NOMO-1 treated with DMSO at 0.1 percent for 48 hours (cell line): Measurements from ENCODE around the gene WDFY4.

ENCODE experiments used
- DNase-seq: peaks from one replicate; lab custom pipeline; 2025; ENCODE audit not compliant: unreplicated experiment; lab: John Stamatoyannopoulos, UW

WDFY4 gene

DNA sequence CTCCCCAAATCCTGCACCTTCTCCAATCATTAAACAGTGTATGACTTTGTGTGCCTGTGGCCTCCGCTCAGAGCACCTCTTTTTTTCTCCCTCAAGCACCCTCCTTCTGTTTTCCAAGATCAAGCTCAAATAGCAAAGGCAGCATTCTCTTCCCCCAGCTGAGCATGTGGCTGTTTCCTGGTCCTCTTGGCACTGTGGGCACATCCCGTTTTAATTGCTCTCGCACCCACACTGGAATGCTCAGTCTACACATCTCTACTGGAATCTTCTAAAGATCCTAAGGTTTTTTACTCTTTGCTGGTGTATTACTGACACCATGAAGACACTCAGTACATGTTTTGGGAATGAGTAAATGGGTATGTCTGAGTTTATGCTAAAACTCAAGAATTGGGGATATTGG is 107.4 kb downstream of the WDFY4 start:
- DNase-seq = no peak

GRCh38 chr10:48792687-48793096 is 108.0 kb downstream of the WDFY4 start:
- no peak for DNase-seq

GRCh38 chr10:48794074-48794473 is 109.4 kb downstream of the WDFY4 start:
- DNase-seq = no peak

GRCh38 chr10:48796713-48797245 is 112.1 kb downstream of the WDFY4 start:
- DNase-seq = no peak

DNA sequence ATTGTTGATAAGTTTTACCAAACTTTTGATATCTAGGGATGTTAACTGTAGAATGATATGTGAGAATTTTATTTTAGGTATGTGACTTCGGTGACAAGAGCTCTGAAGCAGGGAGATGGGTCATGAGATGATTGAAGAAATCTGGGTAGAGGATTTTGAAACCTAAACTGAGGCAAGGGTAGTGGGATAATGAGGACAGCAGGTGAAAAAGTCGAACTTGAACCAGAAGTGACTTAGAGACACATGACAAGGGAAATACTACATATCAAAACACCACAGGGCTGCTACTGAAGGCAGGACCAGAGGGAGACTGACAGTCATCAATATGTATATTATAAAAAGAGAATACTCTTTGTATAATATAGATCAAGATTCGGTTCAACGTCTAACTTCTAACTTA is 113.2 kb downstream of the WDFY4 start:
- DNase-seq = no peak

DNA sequence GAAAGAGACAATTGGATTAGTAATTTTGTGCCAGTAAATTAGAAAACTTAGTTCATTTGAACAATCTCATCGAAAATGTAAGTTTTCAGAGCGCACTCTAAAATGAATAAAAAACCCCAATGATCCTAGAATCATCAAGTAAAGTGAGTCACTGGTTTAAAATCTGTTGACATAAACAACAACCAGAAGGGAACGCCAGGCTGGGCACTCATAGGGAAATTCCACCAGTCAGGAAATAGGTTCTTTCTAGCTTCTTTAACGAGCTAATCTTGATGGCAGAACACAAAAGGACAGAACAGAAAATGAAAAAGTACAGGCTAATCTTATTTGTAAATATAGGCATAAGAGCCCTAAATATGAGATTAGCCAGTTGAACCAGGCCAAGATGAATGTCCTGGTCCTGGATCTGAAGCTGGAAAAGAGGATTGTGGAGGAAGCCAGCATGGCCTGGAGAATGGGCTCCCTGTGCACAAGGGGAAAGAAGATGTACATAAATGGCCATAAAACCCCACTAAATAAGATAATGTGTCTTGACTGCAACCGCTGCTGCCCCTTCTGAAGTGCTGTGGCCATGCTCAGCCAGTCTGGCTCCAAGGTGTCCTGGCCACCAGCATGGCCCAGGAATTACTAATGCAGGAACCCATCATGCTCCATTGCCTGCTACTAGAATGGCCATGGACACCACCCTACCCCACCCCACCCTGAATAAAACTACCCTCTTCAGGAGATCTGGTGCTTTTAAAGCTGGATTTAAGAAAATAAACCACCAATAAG is 114.0 kb downstream of the WDFY4 start:
- no peak for DNase-seq

GRCh38 chr10:48799341-48800006 is 114.8 kb downstream of the WDFY4 start:
- peak; percentile 35 for DNase-seq

DNA sequence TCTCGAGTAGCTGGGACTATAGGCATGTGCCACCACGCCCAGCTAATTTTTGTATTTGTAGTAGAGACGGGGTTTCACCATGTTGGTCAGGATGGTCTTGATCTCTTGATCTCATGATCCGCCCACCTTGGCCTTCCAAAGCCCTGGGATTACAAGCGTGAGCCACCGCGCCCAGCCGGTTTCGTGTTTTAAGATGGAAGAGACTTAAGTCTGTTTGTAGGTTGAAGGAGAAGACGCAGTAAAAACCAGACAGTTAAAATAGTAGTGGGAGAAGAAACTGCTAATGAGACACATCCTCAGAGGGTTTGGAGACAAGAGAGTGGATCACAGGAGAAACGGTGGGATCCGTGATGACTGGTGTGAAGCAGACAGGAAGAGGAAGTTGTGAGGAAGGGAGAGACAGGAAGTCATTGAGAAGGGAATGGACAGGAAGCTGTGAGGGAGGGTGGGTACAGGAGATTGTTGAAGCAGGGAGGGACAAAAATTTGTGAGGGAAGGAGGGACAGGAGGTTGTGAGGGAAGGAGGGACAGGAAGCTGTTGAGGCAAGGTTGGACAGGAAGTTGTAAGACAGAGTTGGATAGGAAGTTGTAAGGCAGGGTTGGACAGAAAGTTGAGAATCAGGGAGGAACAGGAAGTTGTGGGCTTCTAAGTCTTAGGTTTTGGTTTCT is 115.5 kb downstream of the WDFY4 start:
- DNase-seq = peak; percentile 87

DNA sequence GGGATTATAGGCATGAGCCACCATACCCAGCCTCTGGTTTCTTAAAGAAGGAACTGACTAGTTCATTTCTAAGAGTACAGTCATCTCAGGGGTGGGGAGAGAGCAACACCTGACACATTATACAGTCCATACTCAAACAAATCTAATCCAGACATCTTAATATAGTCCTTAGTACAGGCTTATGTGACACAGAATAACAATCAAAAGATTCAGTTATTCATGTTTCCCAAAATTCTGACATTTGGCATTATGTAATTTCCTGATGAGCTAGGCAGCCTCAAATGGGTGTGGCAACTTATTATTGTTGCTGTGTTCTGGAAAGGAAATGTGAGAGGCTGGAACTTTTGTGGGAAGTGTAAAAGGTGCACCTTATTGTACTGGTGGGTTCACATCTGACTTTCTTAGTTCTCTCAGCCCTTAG is 116.3 kb downstream of the WDFY4 start:
- peak; percentile 17 for DNase-seq

DNA sequence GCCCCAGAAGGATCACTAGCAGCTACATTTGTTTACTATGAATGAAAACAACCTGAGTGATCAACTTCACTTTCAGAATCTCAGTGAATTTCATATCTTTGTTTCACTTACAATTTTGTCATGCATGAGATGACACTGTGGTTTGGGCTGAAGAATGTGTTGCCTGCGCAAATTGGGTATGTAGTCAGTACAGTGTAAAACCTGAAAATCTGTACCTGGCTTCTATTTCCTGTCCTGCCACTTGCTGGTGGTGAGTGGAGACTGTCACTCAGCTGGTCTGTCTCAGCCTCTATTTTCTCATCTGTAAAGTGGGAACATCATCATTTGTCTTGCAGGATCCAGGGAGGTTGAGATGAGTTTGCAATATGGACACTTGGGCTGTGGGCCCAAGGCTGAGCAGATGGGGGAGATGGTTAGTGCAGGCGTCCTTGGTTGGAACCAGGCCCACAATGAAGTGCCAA is 118.0 kb downstream of the WDFY4 start:
- DNase-seq = no peak

- no peak for DNase-seq
These were observed 119.3 kb downstream of the WDFY4 start for GRCh38 chr10:48803801-48804584.

DNA sequence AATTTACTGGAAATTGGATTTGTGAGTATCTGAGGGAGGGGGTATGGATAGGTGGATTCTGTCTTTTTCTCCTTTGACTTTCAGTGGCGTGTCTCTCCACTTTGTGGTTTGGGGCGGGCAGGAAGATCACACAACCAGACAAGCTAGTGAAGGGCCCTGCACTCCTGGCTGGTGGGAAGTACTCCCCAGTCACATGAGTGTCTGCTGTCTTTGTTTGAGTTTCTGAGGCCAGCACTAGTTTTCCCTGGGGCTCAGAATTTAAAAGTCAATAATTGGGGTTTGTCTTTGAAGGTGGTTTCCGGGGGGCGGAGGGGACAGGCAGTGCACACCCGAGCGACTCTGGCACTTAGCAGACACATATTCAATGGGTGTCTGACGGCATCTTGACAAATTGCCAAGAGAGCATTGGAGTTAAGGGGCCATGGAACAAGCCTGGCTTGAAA is 120.1 kb downstream of the WDFY4 start:
- DNase-seq = no peak

DNA sequence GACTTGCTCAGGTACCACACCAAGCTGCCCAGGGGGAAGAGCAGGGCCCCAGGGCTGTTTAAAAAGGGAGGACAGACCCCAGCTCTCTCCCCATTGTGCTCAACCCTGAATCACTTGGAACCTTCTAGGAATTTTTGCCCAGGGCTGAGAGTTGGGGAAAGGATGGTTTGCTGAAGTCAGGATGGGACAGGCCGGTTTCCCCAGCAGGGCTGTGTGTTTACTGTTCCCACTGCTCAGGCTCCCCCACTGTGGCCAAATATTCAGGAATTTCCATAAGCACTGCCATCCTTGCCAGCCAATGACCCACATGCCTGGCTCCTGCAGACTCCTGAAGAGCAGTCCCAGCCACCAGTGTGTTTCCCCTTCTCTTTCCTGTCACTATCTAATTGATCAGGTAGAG is 120.7 kb downstream of the WDFY4 start:
- DNase-seq = no peak

- DNase-seq = no peak
These were observed 121.2 kb downstream of the WDFY4 start for GRCh38 chr10:48805848-48806247.

DNA sequence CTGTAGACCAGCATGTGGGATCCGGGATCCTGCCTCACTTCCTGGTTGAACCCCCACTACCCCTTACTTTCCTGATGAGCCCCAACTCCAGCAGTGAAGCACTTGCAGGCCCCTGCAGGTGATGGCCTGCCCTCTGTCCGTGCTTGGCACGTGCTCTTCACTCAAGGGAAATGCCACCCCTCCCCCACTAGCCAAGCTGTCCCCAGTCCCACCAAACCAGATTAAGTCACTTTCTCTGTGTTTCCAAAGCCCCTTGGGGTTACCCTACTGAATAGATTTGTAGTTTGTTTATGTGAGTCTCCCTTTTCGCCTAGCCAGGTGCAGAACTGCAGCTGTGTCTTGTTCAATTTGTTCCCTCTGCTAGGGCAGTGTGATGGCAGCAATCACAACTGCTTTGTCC is 121.7 kb downstream of the WDFY4 start:
- no peak for DNase-seq

DNA sequence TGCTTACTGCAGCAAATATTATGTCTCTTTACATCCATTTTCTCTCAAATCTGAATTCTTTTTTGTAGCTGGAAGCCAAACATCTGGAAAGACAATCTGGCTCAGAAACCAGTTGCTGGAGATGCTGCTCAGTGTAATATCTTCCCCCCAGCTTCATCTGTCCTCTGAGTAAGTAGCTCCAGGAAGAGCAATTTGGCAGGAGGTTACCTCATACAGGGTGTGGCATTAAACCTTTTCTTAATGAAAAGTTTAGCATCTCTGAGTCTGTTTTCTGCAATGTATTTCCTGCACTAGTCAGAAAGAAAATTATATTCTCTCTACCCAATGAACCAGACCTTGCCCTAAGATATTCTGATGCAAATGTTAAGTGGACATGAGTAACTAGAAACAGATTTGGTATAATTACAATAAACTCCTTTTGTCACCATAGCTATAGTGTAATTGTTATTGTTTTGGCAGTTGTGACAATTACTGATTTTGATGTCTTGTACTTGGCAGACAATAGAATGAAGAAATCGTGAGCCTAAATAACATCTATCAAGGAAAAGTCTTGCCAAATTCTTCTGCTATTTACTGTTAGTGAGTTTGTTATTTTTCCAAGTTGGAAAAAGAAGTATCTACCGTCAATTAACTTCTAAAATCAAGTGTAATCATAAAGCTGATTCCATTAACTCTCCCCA is 123.3 kb downstream of the WDFY4 start:
- DNase-seq = no peak

- DNase-seq = no peak
These were observed 124.6 kb downstream of the WDFY4 start for GRCh38 chr10:48809261-48809660.

GRCh38 chr10:48811461-48811860 is 126.8 kb downstream of the WDFY4 start:
- no peak for DNase-seq

GRCh38 chr10:48811917-48812316 is 127.2 kb downstream of the WDFY4 start:
- DNase-seq = no peak

DNA sequence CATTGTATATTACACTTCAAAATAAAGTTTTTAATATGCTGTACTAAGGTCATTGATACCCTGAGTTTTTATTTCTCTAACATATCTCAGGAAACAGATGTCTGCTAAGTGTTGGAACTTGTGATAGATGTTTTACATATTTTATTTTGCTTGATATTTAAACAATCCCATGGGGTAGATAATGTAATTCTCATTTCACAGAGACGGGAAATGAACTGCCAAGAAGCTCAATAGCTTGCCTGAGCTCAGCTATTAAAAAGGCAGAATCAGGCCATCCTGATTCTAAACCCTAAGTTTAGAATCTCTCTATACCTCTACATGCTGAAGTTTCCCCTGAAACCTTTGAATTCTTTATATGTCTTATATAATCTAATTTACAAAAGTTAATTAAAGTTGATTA is 128.6 kb downstream of the WDFY4 start:
- no peak for DNase-seq
